ENCODE data around the gene CCDC61.

GRCh38 chr19:46023311-46023779, 28.1 kb downstream of the CCDC61 start:
- TF ChIP-seq CTCF (IDR thresholded peaks at IDR 0.05; ENCODE audit: low read length) (no peak), EZH2 (optimal IDR thresholded peaks at IDR 0.05; ENCODE audit: low read depth, low read length) (no peak)

All from MM.1S (cell line).